Gastroesophageal sphincter (tissue), 4 donors: ENCODE results near the gene TXNDC5. TPM values are rescaled to one million over a fixed set of nuclear protein-coding genes. Genes with fewer than 3 reads are reported as not detected.
"Not testable (repeated sequence)": the region's sequence is repeated elsewhere in the genome, so short reads cannot be mapped to it uniquely, and the experiment has no call there.

Source experiments
- ATAC-seq: fragments of 150-250 bp; one replicate; pipeline ENCODE4 v1.9.1; 2016; ENCODE audit warnings: mild to moderate bottlenecking, moderate library complexity
- H3K27ac ChIP-seq, 4 donors: fragments of 200-600 bp; sonication (generic) in 3 of 4; 1 replicate in 3 of 4; 2 replicates in 1 of 4; pipeline ENCODE4 v1.5.1; 2016 to 2019
- H3K27me3 ChIP-seq: fragments of 200-600 bp; sonication (generic); one replicate; pipeline ENCODE4 v1.5.1; 2019
- H3K36me3 ChIP-seq, 2 donors: fragments of 200-600 bp; sonication (generic); one replicate each; pipeline ENCODE4 v1.5.1; 2019; ENCODE audit warnings: control low read depth in 1 of 2
- H3K4me1 ChIP-seq, 3 donors: fragments of 200-600 bp; sonication (generic); 1 replicate in 2 of 3; 2 replicates in 1 of 3; pipeline ENCODE4 v1.5.1; 2016 to 2019; ENCODE audit warnings: control low read depth in 2 of 3
- H3K4me3 ChIP-seq, 2 donors: fragments of 200-600 bp; sonication (generic); one replicate each; pipeline ENCODE4 v1.5.1; 2019; ENCODE audit warnings: mild to moderate bottlenecking in 1 of 2, moderate library complexity in 1 of 2
- H3K9me3 ChIP-seq, 3 donors: fragments of 200-600 bp; sonication (generic); one replicate each; pipeline ENCODE4 v1.5.1; 2017 to 2019; ENCODE audit warnings: control low read depth in 2 of 3
- CTCF ChIP-seq, 4 experiments: fragments of 200-600 bp in 2 of 4; fragments of 450-650 bp in 2 of 4; sonication (generic) in 1 of 4; IDR thresholded peaks; one replicate each; pipeline ENCODE4 v1.5.1; 2017 to 2019; ENCODE audit warnings: antibody characterized with exemption in 4 of 4, mild to moderate bottlenecking in 2 of 4, moderate library complexity in 2 of 4
- EP300 ChIP-seq: sonication (generic); formaldehyde crosslinking; IDR thresholded peaks from one replicate; pipeline ENCODE4 v1.6.1; 2017; ENCODE audit warnings: antibody characterized with exemption, mild to moderate bottlenecking
- POLR2A ChIP-seq, 2 donors: fragments of 450-650 bp; IDR thresholded peaks; one replicate each; pipeline ENCODE4 v1.6.1; 2017; ENCODE audit warnings: antibody characterized with exemption in 2 of 2, mild to moderate bottlenecking in 2 of 2, moderate library complexity in 1 of 2
- POLR2AphosphoS5 ChIP-seq: sonication (generic); formaldehyde crosslinking; IDR thresholded peaks from one replicate; pipeline ENCODE4 v1.6.1; 2017; ENCODE audit warnings: antibody characterized with exemption
- WGBS, 2 donors: methylation state at CpG; one replicate each; pipeline ENCODE4 v1.1.5; 2018; ENCODE audit warnings: low coverage in 1 of 2; 5-methylcytosine and 5-hydroxymethylcytosine counted together
- total RNA-seq, 4 donors: library from RNA; depleted of rRNA; stranded (reverse); fragments of >200 nt; gene quantifications; one replicate each; pipeline ENCODE4 v1.1.0, GENCODE V29; 2016

The TXNDC5 gene
- total RNA-seq, 4 donors from 2014 or later: 56.5 to 136 (median 100) TPM

GRCh38 chr6:7901056-7901455 lies 9.5 kb downstream of the TXNDC5 start:
- Histone ChIP-seq H3K27me3 (no peaks in the 10 kb centered on the region), H3K9me3 (no peaks in the 10 kb centered on the region), H3K36me3 (peaks cover 0 to 87% of the 10 kb centered on the region in 2 donors), H3K27ac (no peak overlapping the region), H3K4me3 (no peak overlapping the region), H3K4me1 (peaks cover 0 to 12% (median 0%) of the 10 kb centered on the region in 3 donors)
- no peak for TF ChIP-seq CTCF (IDR thresholded peaks at IDR 0.05)
- WGBS, 2 donors: 92 to 95% methylated on average over 6 to 9 of the region's 9 CpGs
- no peak for ATAC-seq

- no peak for TF ChIP-seq POLR2AphosphoS5
- no peak for TF ChIP-seq CTCF (IDR thresholded peaks at IDR 0.05)
- TF ChIP-seq EP300: no peak
- TF ChIP-seq POLR2A (IDR thresholded peaks at IDR 0.05): no peak
- 78 to 88% methylated on average over 2 of the region's 2 CpGs for WGBS, 2 donors
- no peaks in the 10 kb centered on the region for H3K27me3 ChIP-seq
- H3K27ac ChIP-seq: no peak overlapping the region
- peaks cover 0 to 12% (median 0%) of the 10 kb centered on the region in 3 donors for H3K4me1 ChIP-seq
- no peak overlapping the region for H3K4me3 ChIP-seq
- no peak for ATAC-seq
- no peaks in the 10 kb centered on the region for H3K9me3 ChIP-seq
- peaks cover 0 to 91% of the 10 kb centered on the region in 2 donors for H3K36me3 ChIP-seq
These were observed 10.0 kb downstream of the TXNDC5 start for GRCh38 chr6:7900621-7901020.

- peaks cover 0 to 99% of the 10 kb centered on the region in 2 donors for H3K36me3 ChIP-seq
- 59 to 66% methylated on average over 3 to 4 of the region's 4 CpGs for WGBS, 2 donors
- no peak for ATAC-seq
- no peaks in the 10 kb centered on the region for H3K27me3 ChIP-seq
- H3K4me3 ChIP-seq: no peak overlapping the region
- TF ChIP-seq POLR2A (IDR thresholded peaks at IDR 0.05) (no peak), POLR2AphosphoS5 (no peak), CTCF (IDR thresholded peaks at IDR 0.05) (no peak), EP300 (no peak)
- no peaks in the 10 kb centered on the region for H3K9me3 ChIP-seq
- no peak overlapping the region for H3K27ac ChIP-seq
- H3K4me1 ChIP-seq: peaks cover 0 to 5% (median 0%) of the 10 kb centered on the region in 3 donors
These were observed 10.7 kb downstream of the TXNDC5 start for GRCh38 chr6:7899889-7900213.

GRCh38 chr6:7899101-7899888 lies 11.3 kb downstream of the TXNDC5 start:
- no peak overlapping the region for H3K4me3 ChIP-seq
- no peak for ATAC-seq
- no peak overlapping the region for H3K27ac ChIP-seq
- no peaks in the 10 kb centered on the region for H3K4me1 ChIP-seq
- peaks cover 0 to 100% of the 10 kb centered on the region in 2 donors for H3K36me3 ChIP-seq
- no peaks in the 10 kb centered on the region for H3K9me3 ChIP-seq
- WGBS, 2 donors: 52 to 61% methylated on average over 3 to 5 of the region's 5 CpGs
- TF ChIP-seq EP300 (no peak), CTCF (IDR thresholded peaks at IDR 0.05) (no peak), POLR2AphosphoS5 (no peak), POLR2A (IDR thresholded peaks at IDR 0.05) (no peak)
- no peaks in the 10 kb centered on the region for H3K27me3 ChIP-seq

GRCh38 chr6:7898193-7898586 lies 12.4 kb downstream of the TXNDC5 start:
- not testable (repeated sequence) for H3K9me3 ChIP-seq, H3K4me1 ChIP-seq, H3K27me3 ChIP-seq, H3K4me3 ChIP-seq, H3K27ac ChIP-seq, ATAC-seq
- WGBS, 2 donors: 60 to 98% methylated on average over 1 to 5 of the region's 8 CpGs
- H3K36me3 ChIP-seq: peaks cover 0 to 100% of the 10 kb centered on the region in 2 donors
